GM15510 (cell line): Measurements from ENCODE around the gene KRT1.

Experiments
- POLR2A ChIP-seq: IDR thresholded peaks from 3 replicates; pipeline ENCODE4 v1.6.1; 2011; ENCODE audit warnings: borderline replicate concordance; ENCODE audit not compliant: insufficient read length; ENCODE audit errors: extremely low read depth

Gene KRT1

GRCh38 chr12:52662093-52662917, 17.9 kb downstream of the KRT1 start:
- no peak for TF ChIP-seq POLR2A

GRCh38 chr12:52661668-52662067, 18.5 kb downstream of the KRT1 start:
- no peak for TF ChIP-seq POLR2A

GRCh38 chr12:52660934-52661499, 19.2 kb downstream of the KRT1 start:
- TF ChIP-seq POLR2A = no peak

- TF ChIP-seq POLR2A = no peak
These were observed 20.3 kb downstream of the KRT1 start for GRCh38 chr12:52659951-52660350.

- TF ChIP-seq POLR2A = no peak
These were observed 20.8 kb downstream of the KRT1 start for GRCh38 chr12:52659395-52659794.

GRCh38 chr12:52658196-52658595, 22.0 kb downstream of the KRT1 start:
- TF ChIP-seq POLR2A = no peak

- no peak for TF ChIP-seq POLR2A
These were observed 22.8 kb downstream of the KRT1 start for GRCh38 chr12:52657250-52657902.

GRCh38 chr12:52656616-52657015, 23.6 kb downstream of the KRT1 start:
- no peak for TF ChIP-seq POLR2A

GRCh38 chr12:52655720-52656124, 24.5 kb downstream of the KRT1 start:
- TF ChIP-seq POLR2A = no peak

- no peak for TF ChIP-seq POLR2A
These were observed 25.0 kb downstream of the KRT1 start for GRCh38 chr12:52655251-52655650.

- no peak for TF ChIP-seq POLR2A
These were observed 28.4 kb downstream of the KRT1 start, which contains the start of gene KRT2 for GRCh38 chr12:52651726-52652261. Gene KRT2, minus strand, starts transcription at chr12:52652211. Its CDS starts 69 bp downstream, at chr12:52652142.

- TF ChIP-seq POLR2A = no peak
These were observed 29.6 kb downstream of the KRT1 start for GRCh38 chr12:52650520-52651081.

- no peak for TF ChIP-seq POLR2A
These were observed 31.1 kb downstream of the KRT1 start for GRCh38 chr12:52649066-52649465.

- no peak for TF ChIP-seq POLR2A
These were observed 32.1 kb downstream of the KRT1 start for GRCh38 chr12:52648012-52648550.

GRCh38 chr12:52647601-52648000, 32.6 kb downstream of the KRT1 start:
- TF ChIP-seq POLR2A = no peak
